AG10803 (cell line): ENCODE data around the gene KCND2.

Source experiments
- DNase-seq: peaks from one replicate; pipeline ENCODE4 v3.0.0; 2010; ENCODE audit warnings: low read depth
- H3K4me3 ChIP-seq: 2 replicates; pipeline ENCODE4 v1.5.1; 2011; ENCODE audit warnings: mild to moderate bottlenecking, low read length, control low read depth
- CTCF ChIP-seq: conservative IDR thresholded peaks from 2 replicates; pipeline ENCODE4 v1.5.1; 2011; ENCODE audit warnings: mild to moderate bottlenecking, low read length, control low read depth, inconsistent platforms

KCND2 gene

GRCh38 chr7:120785095-120785494, 512.1 kb downstream of the KCND2 start:
- no peak for DNase-seq
- H3K4me3 ChIP-seq = no peak overlapping the region
- no peak for TF ChIP-seq CTCF

GRCh38 chr7:120792091-120792860, 519.3 kb downstream of the KCND2 start:
- peak; percentile 95 for TF ChIP-seq CTCF
- DNase-seq = peak; percentile 65
- H3K4me3 ChIP-seq = no peak overlapping the region

GRCh38 chr7:120792861-120793130, 519.8 kb downstream of the KCND2 start:
- H3K4me3 ChIP-seq = no peak overlapping the region
- no peak for DNase-seq
- no peak for TF ChIP-seq CTCF

GRCh38 chr7:120793213-120793936, 520.4 kb downstream of the KCND2 start:
- no peak overlapping the region for H3K4me3 ChIP-seq
- DNase-seq = no peak
- no peak for TF ChIP-seq CTCF

- peak; percentile 1 for DNase-seq
- H3K4me3 ChIP-seq = no peak overlapping the region
- TF ChIP-seq CTCF = no peak
Measured at GRCh38 chr7:120794106-120794729, 521.2 kb downstream of the KCND2 start.

- H3K4me3 ChIP-seq = no peak overlapping the region
- no peak for TF ChIP-seq CTCF
- DNase-seq = no peak
Measured at GRCh38 chr7:120797026-120797645, 524.2 kb downstream of the KCND2 start.
